HG03575 (cell line): ENCODE measurements around the gene SHISA9.

Experiments used
- ATAC-seq: cut with Tn5 transposase; IDR thresholded peaks from one replicate; pipeline ENCODE4 v1.9.1; 2021; ENCODE audit not compliant: unreplicated experiment, insufficient number of reproducible peaks, low FRiP score; ENCODE audit errors: extremely low read depth

SHISA9 gene

GRCh38 chr16:13098536-13098935 lies 197.1 kb downstream of the SHISA9 start:
- ATAC-seq: no peak

- no peak for ATAC-seq
Measured at GRCh38 chr16:13099822-13100221, 198.4 kb downstream of the SHISA9 start.

- no peak for ATAC-seq
Measured at GRCh38 chr16:13100970-13101369, 199.6 kb downstream of the SHISA9 start.

- no peak for ATAC-seq
Measured at GRCh38 chr16:13101828-13102227, 200.4 kb downstream of the SHISA9 start.

- no peak for ATAC-seq
Measured at GRCh38 chr16:13102401-13102800, 201.0 kb downstream of the SHISA9 start.

GRCh38 chr16:13103831-13104530 lies 202.6 kb downstream of the SHISA9 start:
- ATAC-seq: no peak

GRCh38 chr16:13104772-13105171 lies 203.4 kb downstream of the SHISA9 start:
- no peak for ATAC-seq

GRCh38 chr16:13105427-13105826 lies 204.0 kb downstream of the SHISA9 start:
- no peak for ATAC-seq

- no peak for ATAC-seq
Measured at GRCh38 chr16:13106464-13106863, 205.1 kb downstream of the SHISA9 start.

- ATAC-seq: no peak
Measured at GRCh38 chr16:13108126-13108525, 206.7 kb downstream of the SHISA9 start.

GRCh38 chr16:13109171-13109570 lies 207.8 kb downstream of the SHISA9 start:
- no peak for ATAC-seq

GRCh38 chr16:13110124-13110796 lies 208.9 kb downstream of the SHISA9 start:
- no peak for ATAC-seq

- no peak for ATAC-seq
Measured at GRCh38 chr16:13111747-13112146, 210.3 kb downstream of the SHISA9 start.

GRCh38 chr16:13113741-13114140 lies 212.3 kb downstream of the SHISA9 start:
- no peak for ATAC-seq

GRCh38 chr16:13118091-13118490 lies 216.7 kb downstream of the SHISA9 start:
- no peak for ATAC-seq

- no peak for ATAC-seq
Measured at GRCh38 chr16:13120091-13120490, 218.7 kb downstream of the SHISA9 start.

- no peak for ATAC-seq
Measured at GRCh38 chr16:13120557-13120956, 219.2 kb downstream of the SHISA9 start.

- no peak for ATAC-seq
Measured at GRCh38 chr16:13123991-13124390, 222.6 kb downstream of the SHISA9 start.

GRCh38 chr16:13127144-13127543 lies 225.7 kb downstream of the SHISA9 start:
- ATAC-seq: no peak

- no peak for ATAC-seq
Measured at GRCh38 chr16:13130586-13130985, 229.2 kb downstream of the SHISA9 start.

- no peak for ATAC-seq
Measured at GRCh38 chr16:13134836-13135235, 233.4 kb downstream of the SHISA9 start.
